Ishikawa (cell line): Measurements from ENCODE around the gene SPRING1.

Experiments
- EGR1 ChIP-seq: IDR thresholded peaks from 2 replicates; pipeline ENCODE4 v1.6.1; 2012
- EP300 ChIP-seq: IDR thresholded peaks from 2 replicates; pipeline ENCODE4 v1.6.1; 2012; ENCODE audit warnings: borderline replicate concordance
- FOXM1 ChIP-seq: IDR thresholded peaks from 2 replicates; pipeline ENCODE4 v1.6.1; 2012; ENCODE audit warnings: low read depth, borderline replicate concordance
- MAX ChIP-seq: IDR thresholded peaks from 2 replicates; pipeline ENCODE4 v1.6.1; 2012
- NFIC ChIP-seq: IDR thresholded peaks from 2 replicates; pipeline ENCODE4 v1.6.1; 2012
- RAD21 ChIP-seq: IDR thresholded peaks from 2 replicates; pipeline ENCODE4 v1.6.1; 2012; ENCODE audit warnings: low read depth
- REST ChIP-seq: IDR thresholded peaks from 2 replicates; pipeline ENCODE4 v1.6.1; 2012; ENCODE audit warnings: low read depth, mild to moderate bottlenecking
- TEAD4 ChIP-seq: IDR thresholded peaks from 2 replicates; pipeline ENCODE4 v1.6.1; 2012
- YY1 ChIP-seq: IDR thresholded peaks from 2 replicates; pipeline ENCODE4 v1.6.1; 2012; ENCODE audit warnings: low read depth
- ZBTB7A ChIP-seq: IDR thresholded peaks from 2 replicates; pipeline ENCODE4 v1.6.1; 2012; ENCODE audit warnings: low read depth

- TF ChIP-seq NFIC (no peak), MAX (no peak), REST (no peak), EGR1 (no peak), ZBTB7A (no peak), TEAD4 (no peak), EP300 (no peak), FOXM1 (no peak), RAD21 (no peak), YY1 (no peak)
Measured at GRCh38 chr12:116765271-116765670, 27.4 kb upstream of the SPRING1 start.
